ENCODE measurements around the gene VPS45. TPM values are rescaled to one million over a fixed set of nuclear protein-coding genes. Genes with fewer than 3 reads are reported as not detected.

Gene VPS45
- total RNA-seq, 6 experiments from 2014 or later: 12.5 to 18.2 (median 14.7) TPM

- WGBS (ENCODE audit: insufficient coverage, low coverage, low lambda C conversion rate, missing lambda C conversion rate): 81% methylated on average over 6 of the region's 7 CpGs
- H3K9me3 ChIP-seq: no peaks in the 10 kb centered on the region
- no peaks in the 10 kb centered on the region for H3K4me1 ChIP-seq
- peak overlapping the region in 2 of 3 donors; percentile 9 to 67 for H3K27ac ChIP-seq
- H3K27me3 ChIP-seq: no peaks in the 10 kb centered on the region
- intact Hi-C loops (cut with DNase I): loop anchor here (10.0 kb wide), 1 partner anchor 86 kb away; no protein-coding TSS in a partner anchor
- H3K4me3 ChIP-seq: no peak overlapping the region
- ATAC-seq: no peak
- H3K36me3 ChIP-seq: peaks cover 0 to 4% (median 0%) of the 10 kb centered on the region in 4 donors
- no peak for TF ChIP-seq POLR2A (IDR thresholded peaks at IDR 0.05)
- TF ChIP-seq, protein P1, sequence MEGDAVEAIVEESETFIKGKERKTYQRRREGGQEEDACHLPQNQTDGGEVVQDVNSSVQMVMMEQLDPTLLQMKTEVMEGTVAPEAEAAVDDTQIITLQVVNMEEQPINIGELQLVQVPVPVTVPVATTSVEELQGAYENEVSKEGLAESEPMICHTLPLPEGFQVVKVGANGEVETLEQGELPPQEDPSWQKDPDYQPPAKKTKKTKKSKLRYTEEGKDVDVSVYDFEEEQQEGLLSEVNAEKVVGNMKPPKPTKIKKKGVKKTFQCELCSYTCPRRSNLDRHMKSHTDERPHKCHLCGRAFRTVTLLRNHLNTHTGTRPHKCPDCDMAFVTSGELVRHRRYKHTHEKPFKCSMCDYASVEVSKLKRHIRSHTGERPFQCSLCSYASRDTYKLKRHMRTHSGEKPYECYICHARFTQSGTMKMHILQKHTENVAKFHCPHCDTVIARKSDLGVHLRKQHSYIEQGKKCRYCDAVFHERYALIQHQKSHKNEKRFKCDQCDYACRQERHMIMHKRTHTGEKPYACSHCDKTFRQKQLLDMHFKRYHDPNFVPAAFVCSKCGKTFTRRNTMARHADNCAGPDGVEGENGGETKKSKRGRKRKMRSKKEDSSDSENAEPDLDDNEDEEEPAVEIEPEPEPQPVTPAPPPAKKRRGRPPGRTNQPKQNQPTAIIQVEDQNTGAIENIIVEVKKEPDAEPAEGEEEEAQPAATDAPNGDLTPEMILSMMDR (IDR thresholded peaks at IDR 0.05): no peak
- DNase-seq: no peak
These were observed 93.5 kb downstream of the VPS45 start for GRCh38 chr1:150160964-150161621.

GRCh38 chr1:150161747-150162581 lies 94.4 kb downstream of the VPS45 start:
- Histone ChIP-seq H3K9me3 (no peaks in the 10 kb centered on the region), H3K27ac (peak overlapping the region; percentile 41 to 67 (median 59)), H3K4me1 (no peaks in the 10 kb centered on the region), H3K36me3 (no peaks in the 10 kb centered on the region), H3K4me3 (no peak overlapping the region), H3K27me3 (no peaks in the 10 kb centered on the region)
- ATAC-seq (no peak), DNase-seq (no peak)
- 57% methylated on average over 8 of the region's 9 CpGs for WGBS (ENCODE audit: insufficient coverage, low coverage, low lambda C conversion rate, missing lambda C conversion rate)
- intact Hi-C loops (cut with DNase I): loop anchor here (10.0 kb wide), 1 partner anchor 87 kb away; no protein-coding TSS in a partner anchor
- TF ChIP-seq, protein P1 (IDR thresholded peaks at IDR 0.05): no peak
- TF ChIP-seq POLR2A (IDR thresholded peaks at IDR 0.05): no peak

DNA sequence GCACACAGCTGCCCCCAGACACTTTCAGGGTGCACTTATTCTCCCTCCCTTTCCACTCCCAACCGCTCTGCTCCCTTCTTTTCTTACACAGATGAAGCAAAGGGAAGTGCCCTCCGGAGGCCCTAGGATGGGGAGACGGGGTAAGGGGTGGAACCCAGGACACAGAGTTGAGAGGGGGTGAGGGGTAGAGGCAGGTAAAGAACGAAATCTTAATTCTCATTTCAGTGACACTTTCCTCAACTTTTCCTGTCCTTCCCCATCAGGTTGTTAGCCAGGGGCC lies 94.9 kb downstream of the VPS45 start:
- H3K27ac ChIP-seq: peak overlapping the region; percentile 41 to 67 (median 59)
- ATAC-seq: no peak
- H3K36me3 ChIP-seq: no peaks in the 10 kb centered on the region
- no peaks in the 10 kb centered on the region for H3K4me1 ChIP-seq
- H3K9me3 ChIP-seq: no peaks in the 10 kb centered on the region
- TF ChIP-seq POLR2A (IDR thresholded peaks at IDR 0.05): no peak
- TF ChIP-seq, protein P1 (IDR thresholded peaks at IDR 0.05): no peak
- intact Hi-C loops (cut with DNase I): loop anchor here (10.0 kb wide), 1 partner anchor 88 kb away; no protein-coding TSS in a partner anchor
- no peak overlapping the region for H3K4me3 ChIP-seq
- WGBS (ENCODE audit: insufficient coverage, low coverage, low lambda C conversion rate, missing lambda C conversion rate): 54% methylated on average over 3 of the region's 4 CpGs
- no peak for DNase-seq
- no peaks in the 10 kb centered on the region for H3K27me3 ChIP-seq

DNA sequence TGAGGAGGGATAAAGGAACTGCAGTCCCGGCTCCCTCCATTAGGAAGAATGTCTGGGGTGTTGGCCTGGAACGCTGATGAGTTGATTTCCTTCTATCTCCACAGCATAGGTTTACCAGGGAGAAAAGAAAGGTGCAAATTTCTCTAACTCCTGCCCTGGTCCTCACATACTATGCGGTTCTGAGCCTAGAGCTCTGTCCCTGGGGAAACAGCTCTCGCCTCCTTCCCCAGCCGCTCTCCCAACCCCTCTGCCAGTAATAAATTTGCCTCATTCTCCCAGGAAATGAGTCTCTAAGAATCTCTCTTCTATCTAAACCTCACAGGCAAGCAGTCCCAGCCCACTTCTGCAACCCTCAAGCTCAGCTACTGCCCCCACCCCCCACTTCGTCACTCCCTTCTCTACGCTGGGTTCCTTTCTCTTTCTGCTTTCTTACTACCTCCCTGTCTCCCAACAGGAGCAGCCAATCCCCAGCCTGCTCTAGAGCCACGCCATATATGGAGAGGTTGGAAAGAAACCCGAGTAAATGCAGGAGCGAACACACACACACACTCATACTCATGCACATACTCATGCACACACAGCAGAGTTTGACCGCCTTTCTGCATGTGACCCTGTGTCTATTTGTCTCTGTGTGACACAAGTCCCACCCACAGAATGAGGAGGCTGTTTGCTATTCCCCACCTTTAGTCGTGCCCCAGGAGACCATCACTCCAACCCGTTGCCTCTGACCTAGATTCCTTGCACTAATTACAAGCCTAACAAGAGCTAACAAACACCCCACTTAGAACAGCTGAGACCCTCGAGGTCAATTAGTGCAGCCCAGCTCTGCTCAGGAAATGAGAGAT lies 95.5 kb downstream of the VPS45 start:
- TF ChIP-seq, protein P1 (IDR thresholded peaks at IDR 0.05): no peak
- TF ChIP-seq POLR2A (IDR thresholded peaks at IDR 0.05): peak; percentile 55
- Histone ChIP-seq H3K27me3 (no peaks in the 10 kb centered on the region), H3K9me3 (no peaks in the 10 kb centered on the region), H3K4me1 (no peaks in the 10 kb centered on the region), H3K4me3 (no peak overlapping the region), H3K27ac (peak overlapping the region; percentile 59 to 67 (median 60)), H3K36me3 (no peaks in the 10 kb centered on the region)
- WGBS (ENCODE audit: insufficient coverage, low coverage, low lambda C conversion rate, missing lambda C conversion rate): 34% methylated on average over 13 of the region's 14 CpGs
- DNase-seq (peak; percentile 60 to 72 (median 65)), ATAC-seq (peak; percentile 64 to 75 (median 68))
- intact Hi-C loops (cut with DNase I): loop anchor here (10.0 kb wide), 1 partner anchor 88 kb away; no protein-coding TSS in a partner anchor

Data from right lobe of liver (tissue), 6 donors.